K562 (cell line): ENCODE measurements around the gene GOLGA2. TPM values are rescaled to one million over a fixed set of nuclear protein-coding genes. Genes with fewer than 3 reads are reported as not detected.

ENCODE experiments used
- AFF1 ChIP-seq, 2 experiments: fragments of 450-650 bp; IDR thresholded peaks; 2 replicates each; pipeline ENCODE4 v1.6.1; 2018; ENCODE audit warnings: mild to moderate bottlenecking in 2 of 2, low read depth in 1 of 2; ENCODE audit not compliant: partially characterized antibody in 2 of 2
- CREB3L1 ChIP-seq: fragments of 450-650 bp; IDR thresholded peaks from 2 replicates; pipeline ENCODE4 v1.6.1; 2014; ENCODE audit warnings: low read depth, mild to moderate bottlenecking, moderate library complexity, borderline replicate concordance
- CSDE1 ChIP-seq, 2 experiments: fragments of 450-650 bp; IDR thresholded peaks; 2 replicates each; pipeline ENCODE4 v1.6.1; 2016; ENCODE audit warnings: mild to moderate bottlenecking in 1 of 2
- HNRNPL ChIP-seq: fragments of 200-400 bp; formaldehyde crosslinking; IDR thresholded peaks from 2 replicates; pipeline ENCODE4 v1.6.1; 2017; ENCODE audit warnings: low read depth, mild to moderate bottlenecking, low read length
- KHSRP ChIP-seq: fragments of 450-650 bp; IDR thresholded peaks from 2 replicates; pipeline ENCODE4 v1.6.1; 2017
- MED1 ChIP-seq: sonication (generic); formaldehyde crosslinking; IDR thresholded peaks from 2 replicates; pipeline ENCODE4 v1.8.1; 2023; ENCODE audit warnings: missing genetic modification reagents, borderline replicate concordance
- MITF ChIP-seq: IDR thresholded peaks from 2 replicates; pipeline ENCODE4 v1.6.1; 2014; ENCODE audit warnings: antibody characterized with exemption
- PHF20 ChIP-seq: fragments of 450-650 bp; IDR thresholded peaks from 2 replicates; pipeline ENCODE4 v1.6.1; 2018; ENCODE audit not compliant: partially characterized antibody
- POLR3A ChIP-seq: IDR thresholded peaks from 2 replicates; pipeline ENCODE4 v1.6.1; 2011; ENCODE audit warnings: borderline replicate concordance, mild to moderate bottlenecking, moderate library complexity; ENCODE audit not compliant: insufficient read length, insufficient read depth; ENCODE audit errors: extremely low read depth
- RBM34 ChIP-seq: fragments of 200-400 bp; formaldehyde crosslinking; IDR thresholded peaks from 2 replicates; pipeline ENCODE4 v1.6.1; 2018; ENCODE audit warnings: low read length, borderline replicate concordance; ENCODE audit not compliant: insufficient read depth
- TRIM24 ChIP-seq, 2 experiments: fragments of 450-650 bp; IDR thresholded peaks; 2 replicates each; pipeline ENCODE4 v1.6.1; 2016
- ZBTB49 ChIP-seq: sonication (generic); formaldehyde crosslinking; IDR thresholded peaks from 2 replicates; pipeline ENCODE4 v1.8.0; 2022; ENCODE audit warnings: missing genetic modification reagents, mild to moderate bottlenecking, borderline replicate concordance
- ZC3H4 ChIP-seq: sonication (generic); formaldehyde crosslinking; IDR thresholded peaks from 2 replicates; pipeline ENCODE4 v1.9.0; 2021; ENCODE audit warnings: missing genetic modification reagents, borderline replicate concordance
- ZFPM2 ChIP-seq: fragments of 250-450 bp; sonication (Bioruptor Pico); IDR thresholded peaks from 2 replicates; pipeline ENCODE4 v1.5.1; 2022; ENCODE audit warnings: mild to moderate bottlenecking
- ZNF324 ChIP-seq: fragments of 250-450 bp; sonication (Bioruptor Pico); IDR thresholded peaks from 2 replicates; pipeline ENCODE4 v1.4.0; 2020; ENCODE audit warnings: mild to moderate bottlenecking
- ZNF639 ChIP-seq, 2 experiments: fragments of 200-800 bp in 1 of 2; sonication (Bioruptor generic) in 1 of 2; sonication (generic) in 1 of 2; formaldehyde crosslinking in 1 of 2; IDR thresholded peaks in 1 of 2; conservative IDR thresholded peaks in 1 of 2; 2 replicates each; pipeline versions ENCODE4 v1.5.0 to v1.6.1; 2016 to 2020; ENCODE audit warnings: missing compliant biosample characterization in 1 of 2, missing genetic modification characterization in 1 of 2, missing genetic modification reagents in 1 of 2
- polyA plus RNA-seq, 8 experiments: library from polyadenylated mRNA; depleted of rRNA in 4 of 8; stranded (reverse) in 5 of 8; unstranded in 3 of 8; fragments of >200 nt; fragmentation: Nextera tagmentation in 2 of 8; fragmentation: Illumina TruSeq in 1 of 8; extraction: Ambion mirVana in 2 of 8; extraction: Trizol in 1 of 8; gene quantifications; 2 replicates each; pipeline versions ENCODE4 v1.2.1 to v1.2.3, GENCODE V29; 2011 to 2014; ENCODE audit warnings: inconsistent platforms in 1 of 8, missing spikeins in 1 of 8
- total RNA-seq, 7 experiments: library from RNA; depleted of rRNA in 6 of 7; stranded (reverse); fragments of >200 nt in 6 of 7; fragmentation: Illumina TruSeq in 2 of 7; extraction: Trizol in 2 of 7; gene quantifications; 2 replicates each; pipeline versions ENCODE4 v1.2.1 to v1.2.3, GENCODE V29; 2011 to 2021; ENCODE audit warnings: low replicate concordance in 1 of 7

GOLGA2 gene
- total and polyA plus RNA-seq, 9 of the 15 experiments (the other 6 are each of a cell fraction or from before 2014, with no cell fraction given) = 15.7 to 138 (median 76.0) TPM

- TF ChIP-seq AFF1 (IDR thresholded peaks at IDR 0.05; ENCODE audit: low read depth in 1 of 2, partially characterized antibody in 2 of 2) (no peak), HNRNPL (no peak), PHF20 (no peak), ZBTB49 (CRISPR knock-in tag) (no peak), MED1 (CRISPR knock-in tag) (no peak), TRIM24 (IDR thresholded peaks at IDR 0.05) (no peak), ZC3H4 (no peak), ZNF324 (no peak), MITF (no peak), CREB3L1 (no peak), ZFPM2 (CRISPR knock-in tag) (no peak), KHSRP (no peak), CSDE1 (IDR thresholded peaks at IDR 0.05) (no peak), POLR3A (no peak), ZNF639 (CRISPR knock-in tag; conservative IDR thresholded peaks at IDR 0.05 in 1 of 2, IDR thresholded peaks at IDR 0.05 in 1 of 2) (no peak), RBM34 (no peak)
These were observed 31.5 kb downstream of the GOLGA2 start (continued) for GRCh38 chr9:128244091-128244836.
